ENCODE results near the gene OR2H1.

The OR2H1 gene

DNA sequence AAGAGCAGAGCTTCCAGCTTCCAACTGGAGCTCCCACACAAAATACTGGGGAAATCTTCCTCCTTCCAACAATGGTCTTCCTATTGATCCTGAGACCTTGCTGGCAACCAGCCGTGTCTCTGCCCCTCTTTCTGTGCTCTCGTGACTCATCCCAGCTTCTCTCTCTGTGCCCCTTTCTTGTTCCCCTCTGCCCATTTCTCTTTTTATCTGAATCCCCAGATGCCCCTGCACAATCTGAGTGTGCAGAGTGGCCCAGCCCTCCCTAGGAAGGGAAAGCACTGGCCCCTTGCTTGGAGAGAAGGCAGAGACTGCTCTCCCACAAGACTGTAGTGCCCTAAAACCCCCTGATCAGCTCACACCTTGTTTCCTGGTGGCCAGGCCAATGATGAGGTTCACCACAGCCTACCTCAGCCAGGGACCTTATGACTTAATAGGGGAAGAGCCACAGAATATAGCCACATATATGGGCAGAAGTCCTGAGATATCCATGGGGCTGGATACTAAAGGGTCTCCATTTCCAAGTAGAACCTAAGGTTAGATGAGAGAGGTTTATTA is 53.9 kb downstream of the OR2H1 start:
- no peak for DNase-seq (ENCODE audit: low spot score)

All from GM03348 (cell line).